HCT116 (cell line): ENCODE results near the gene ADGRB3. TPM values are rescaled to one million over a fixed set of nuclear protein-coding genes. Genes with fewer than 3 reads are reported as not detected.

Experiments used
- ATAC-seq: fragments of 200-7000 bp; cut with Tn5 transposase; 2 replicates; pipeline ENCODE4 v1.9.1; 2020; ENCODE audit warnings: mild to moderate bottlenecking, moderate library complexity
- BruUV-seq: library from RNA; stranded (reverse); fragments of 400-500 nt; replicated peaks from 2 replicates; lab custom pipeline; 2021; lab: Mats Ljungman, UMichigan
- CTCF ChIA-PET: fragments of 300-600 bp; sonication (Branson Sonifier 250); formaldehyde crosslinking; loops from one replicate; lab custom pipeline; 2021; ENCODE audit warnings: antibody characterized with exemption; lab: Charles Lee
- POLR2A ChIA-PET: fragments of 300-600, 350-600 bp; sonication (Branson Sonifier 250); formaldehyde crosslinking; loops from one replicate; lab custom pipeline; 2021; ENCODE audit warnings: antibody characterized with exemption; lab: Charles Lee
- RAD21 ChIA-PET, 2 experiments: fragments of 300-600 bp; sonication (Branson Sonifier 250); formaldehyde crosslinking; loops; one replicate each; lab custom pipeline; 2023; ENCODE audit warnings: low total read pairs in 2 of 2; ENCODE audit not compliant: uncharacterized antibody in 2 of 2, unreplicated experiment in 2 of 2, low non-redundant PET in 1 of 2; lab: Charles Lee
- DNase-seq: peaks from one replicate; pipeline ENCODE4 v3.0.0-alpha.2; 2010; ENCODE audit warnings: low read depth, low spot score
- H2AFZ ChIP-seq: fragments of 200-600 bp; shearing (Covaris generic), sonication (generic); 2 replicates; pipeline ENCODE4 v1.6.1; 2017; ENCODE audit warnings: low read depth, mixed run types, mixed read lengths, antibody characterized with exemption, low read length; ENCODE audit not compliant: poor library complexity, severe bottlenecking
- H3K27ac ChIP-seq: 2 replicates; pipeline ENCODE4 v1.5.1; 2012; ENCODE audit warnings: low read depth, low read length
- H3K27me3 ChIP-seq: fragments of 200-600 bp; sonication (generic); 2 replicates; pipeline ENCODE4 v1.6.1; 2016; ENCODE audit warnings: mixed run types, low read length, mixed read lengths; ENCODE audit not compliant: insufficient read depth
- H3K36me3 ChIP-seq, 2 experiments: fragments of 200-500 bp in 1 of 2; fragments of 200-600 bp in 1 of 2; sonication (Bioruptor generic) in 1 of 2; sonication (generic) in 1 of 2; 2 replicates each; pipeline versions ENCODE4 v1.5.1 to v1.6.1; 2014 to 2016; ENCODE audit warnings: low read length in 2 of 2, inconsistent platforms in 1 of 2, mixed read lengths in 1 of 2, mixed run types in 1 of 2; ENCODE audit not compliant: insufficient read depth in 2 of 2, control insufficient read depth in 1 of 2
- H3K4me1 ChIP-seq, 2 experiments: fragments of 200-600 bp in 1 of 2; sonication (generic) in 1 of 2; 2 replicates each; pipeline versions ENCODE4 v1.5.1 to v1.6.1; 2012 to 2017; ENCODE audit warnings: low read length in 2 of 2, inconsistent platforms in 1 of 2, mild to moderate bottlenecking in 1 of 2, mixed read lengths in 1 of 2, mixed run types in 1 of 2, moderate library complexity in 1 of 2; ENCODE audit not compliant: insufficient read depth in 2 of 2, control insufficient read depth in 1 of 2
- H3K4me2 ChIP-seq: fragments of 200-600 bp; sonication (generic); 2 replicates; pipeline ENCODE4 v1.6.1; 2017; ENCODE audit warnings: mixed run types, low read length, mixed read lengths
- H3K4me3 ChIP-seq, 2 experiments: fragments of 200-600 bp in 1 of 2; sonication (generic) in 1 of 2; replicated peaks in 1 of 2; 2 replicates each; pipeline ENCODE4 v1.5.1; 2011 to 2016; ENCODE audit warnings: low read length in 2 of 2, control low read depth in 1 of 2, low read depth in 1 of 2, mild to moderate bottlenecking in 1 of 2, mixed read lengths in 1 of 2, mixed run types in 1 of 2
- H3K79me2 ChIP-seq: fragments of 200-600 bp; sonication (generic); 2 replicates; pipeline ENCODE4 v1.6.1; 2017; ENCODE audit warnings: mild to moderate bottlenecking, mixed run types, low read length, moderate library complexity, mixed read lengths; ENCODE audit not compliant: insufficient read depth
- H3K9ac ChIP-seq: fragments of 200-600 bp; sonication (generic); 2 replicates; pipeline ENCODE4 v1.6.1; 2016; ENCODE audit warnings: low read length, mixed read lengths
- H3K9me2 ChIP-seq: fragments of 200-600 bp; sonication (generic), shearing (Covaris generic); 2 replicates; pipeline ENCODE4 v1.6.1; 2017; ENCODE audit warnings: mixed run types, mild to moderate bottlenecking, moderate library complexity; ENCODE audit not compliant: insufficient read depth
- H3K9me3 ChIP-seq, 2 experiments: fragments of 200-500 bp in 1 of 2; fragments of 200-600 bp in 1 of 2; sonication (Bioruptor generic) in 1 of 2; sonication (generic) in 1 of 2; 2 replicates each; pipeline ENCODE4 v1.6.1; 2014 to 2017; ENCODE audit warnings: low read length in 2 of 2, mixed read lengths in 2 of 2, inconsistent platforms in 1 of 2, low read depth in 1 of 2, mild to moderate bottlenecking in 1 of 2, mixed run types in 1 of 2, moderate library complexity in 1 of 2; ENCODE audit not compliant: control insufficient read depth in 1 of 2, insufficient read depth in 1 of 2
- H4K20me1 ChIP-seq: fragments of 200-600 bp; sonication (generic), shearing (Covaris generic); 2 replicates; pipeline ENCODE4 v1.6.1; 2017; ENCODE audit warnings: mixed run types, mild to moderate bottlenecking, moderate library complexity; ENCODE audit not compliant: insufficient read depth
- CBX3 ChIP-seq: IDR thresholded peaks from 2 replicates; pipeline ENCODE4 v1.6.1; 2012; ENCODE audit warnings: low read depth
- CEBPB ChIP-seq: IDR thresholded peaks from 2 replicates; pipeline ENCODE4 v1.6.1; 2012; ENCODE audit warnings: low read depth
- EGR1 ChIP-seq: IDR thresholded peaks from 2 replicates; pipeline ENCODE4 v1.6.1; 2012; ENCODE audit warnings: low read depth
- EZH2phosphoT487 ChIP-seq: fragments of 200-600 bp; IDR thresholded peaks from 2 replicates; pipeline ENCODE4 v1.6.1; 2018; ENCODE audit warnings: antibody characterized with exemption, borderline replicate concordance
- FOSL1 ChIP-seq: IDR thresholded peaks from 2 replicates; pipeline ENCODE4 v1.6.1; 2012; ENCODE audit warnings: low read depth
- JUND ChIP-seq: IDR thresholded peaks from 2 replicates; pipeline ENCODE4 v1.6.1; 2012
- RAD21 ChIP-seq: IDR thresholded peaks from 2 replicates; pipeline ENCODE4 v1.6.1; 2012; ENCODE audit warnings: low read depth, mild to moderate bottlenecking
- SIN3A ChIP-seq: IDR thresholded peaks from 2 replicates; pipeline ENCODE4 v1.6.1; 2012; ENCODE audit warnings: low read depth
- SP1 ChIP-seq: IDR thresholded peaks from 2 replicates; pipeline ENCODE4 v1.6.1; 2012; ENCODE audit warnings: low read depth
- ZNF274 ChIP-seq: fragments of 200-500 bp; sonication (Bioruptor generic); IDR thresholded peaks from 2 replicates; pipeline ENCODE4 v1.6.1; 2014; ENCODE audit warnings: mild to moderate bottlenecking, low read depth, low read length, inconsistent platforms
- intact Hi-C: fragments of 100-400 bp; cut with micrococcal nuclease; formaldehyde crosslinking; loops from 2 replicates; pipeline ENCODE4 v1.10.0; 2022
- total RNA-seq: library from RNA; stranded (reverse); gene quantifications from one replicate; pipeline ENCODE4 v1.2.1, GENCODE V29; 2021; ENCODE audit not compliant: unreplicated experiment
- TF ChIP-seq, protein P1 (sequence below): IDR thresholded peaks from 2 replicates; pipeline ENCODE4 v1.6.1; 2011; ENCODE audit warnings: mild to moderate bottlenecking, low read length, moderate library complexity; ENCODE audit not compliant: insufficient replicate concordance; ENCODE audit errors: extremely low read depth
- TF ChIP-seq, protein P2 (sequence below): IDR thresholded peaks from 2 replicates; pipeline ENCODE4 v1.6.1; 2012
- TF ChIP-seq, protein P3 (sequence below): IDR thresholded peaks from 2 replicates; pipeline ENCODE4 v1.6.1; 2012; ENCODE audit warnings: low read depth
- TF ChIP-seq, protein P4 (sequence below), 3 experiments: fragments of 200-600 bp in 1 of 3; sonication (generic) in 1 of 3; IDR thresholded peaks in 2 of 3; conservative IDR thresholded peaks in 1 of 3; 2 replicates each; pipeline ENCODE4 v1.5.1; 2012 to 2017; ENCODE audit warnings: low read depth in 2 of 3, low read length in 2 of 3, antibody characterized with exemption in 1 of 3, borderline replicate concordance in 1 of 3, control low read depth in 1 of 3, mild to moderate bottlenecking in 1 of 3, mixed read lengths in 1 of 3, mixed run types in 1 of 3, moderate library complexity in 1 of 3; ENCODE audit not compliant: insufficient read depth in 1 of 3

The ADGRB3 gene
- total RNA-seq, 1 experiment from 2014 or later = not detected

DNA sequence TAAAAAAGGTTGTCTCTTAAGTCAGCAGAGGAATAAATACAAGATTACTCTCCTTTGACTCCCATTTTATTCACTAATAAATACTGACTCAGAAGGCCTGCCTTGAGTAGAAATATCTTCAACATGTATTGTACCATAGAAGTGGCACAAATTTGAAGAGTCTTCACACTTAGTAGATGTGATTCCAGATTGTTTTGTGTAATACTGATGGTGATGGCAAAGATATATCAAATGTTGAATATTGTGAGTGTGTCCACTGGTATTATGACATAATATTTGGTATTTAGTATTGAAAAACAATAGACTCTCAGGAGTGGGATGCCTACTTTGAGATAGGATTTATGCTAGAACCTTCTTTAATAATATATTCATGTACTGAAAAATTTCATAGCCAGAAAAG, 7.0 kb downstream of the ADGRB3 start:
- TF ChIP-seq ZNF274 = no peak
- TF ChIP-seq, protein P1, sequence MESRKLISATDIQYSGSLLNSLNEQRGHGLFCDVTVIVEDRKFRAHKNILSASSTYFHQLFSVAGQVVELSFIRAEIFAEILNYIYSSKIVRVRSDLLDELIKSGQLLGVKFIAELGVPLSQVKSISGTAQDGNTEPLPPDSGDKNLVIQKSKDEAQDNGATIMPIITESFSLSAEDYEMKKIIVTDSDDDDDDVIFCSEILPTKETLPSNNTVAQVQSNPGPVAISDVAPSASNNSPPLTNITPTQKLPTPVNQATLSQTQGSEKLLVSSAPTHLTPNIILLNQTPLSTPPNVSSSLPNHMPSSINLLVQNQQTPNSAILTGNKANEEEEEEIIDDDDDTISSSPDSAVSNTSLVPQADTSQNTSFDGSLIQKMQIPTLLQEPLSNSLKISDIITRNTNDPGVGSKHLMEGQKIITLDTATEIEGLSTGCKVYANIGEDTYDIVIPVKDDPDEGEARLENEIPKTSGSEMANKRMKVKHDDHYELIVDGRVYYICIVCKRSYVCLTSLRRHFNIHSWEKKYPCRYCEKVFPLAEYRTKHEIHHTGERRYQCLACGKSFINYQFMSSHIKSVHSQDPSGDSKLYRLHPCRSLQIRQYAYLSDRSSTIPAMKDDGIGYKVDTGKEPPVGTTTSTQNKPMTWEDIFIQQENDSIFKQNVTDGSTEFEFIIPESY = no peak
- Histone ChIP-seq H3K4me2 (no peak overlapping the region), H3K9ac (no peak overlapping the region), H3K4me1 (no peaks in the 10 kb centered on the region), H2AFZ (no peak overlapping the region), H3K27me3 (no peaks in the 10 kb centered on the region), H4K20me1 (no peaks in the 10 kb centered on the region), H3K79me2 (no peaks in the 10 kb centered on the region), H3K9me3 (peaks cover 6 to 17% of the 10 kb centered on the region in 2 experiments; a peak in 1 of 4 replicates), H3K27ac (no peak overlapping the region), H3K9me2 (no peaks in the 10 kb centered on the region), H3K36me3 (no peaks in the 10 kb centered on the region), H3K4me3 (no peak overlapping the region)
- ChIA-PET CTCF (no interaction called here), POLR2A (no interaction called here), RAD21 (no interaction called here)
- intact Hi-C loops = no loop called here
- DNase-seq (no peak), ATAC-seq (no peak)
- no TSS peak for BruUV-seq

DNA sequence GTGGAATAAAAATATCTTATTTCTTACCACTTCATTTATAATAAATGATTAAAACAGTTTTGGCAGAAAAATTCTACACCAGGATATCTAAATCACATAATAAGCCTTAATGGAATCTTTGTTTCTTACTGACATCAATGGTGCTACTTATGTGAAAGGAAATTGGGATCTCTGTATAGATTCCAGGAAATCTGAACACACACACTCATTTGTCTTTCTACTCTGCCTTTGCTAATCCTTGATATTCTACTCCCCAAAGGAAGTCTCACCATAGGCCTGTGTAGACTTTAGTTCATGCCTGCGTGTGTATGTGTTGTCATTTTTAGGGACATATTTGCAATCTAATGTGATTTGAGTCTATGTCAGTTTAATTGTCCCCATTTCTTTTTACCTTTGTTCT, 7.9 kb downstream of the ADGRB3 start:
- no peak overlapping the region for H3K4me3 ChIP-seq
- no peaks in the 10 kb centered on the region for H3K9me2 ChIP-seq
- RAD21 ChIA-PET = no interaction called here
- no peak overlapping the region for H2AFZ ChIP-seq
- H3K27ac ChIP-seq = no peak overlapping the region
- no peaks in the 10 kb centered on the region for H3K36me3 ChIP-seq
- ATAC-seq (no peak), DNase-seq (no peak)
- intact Hi-C loops = no loop called here
- POLR2A ChIA-PET = no interaction called here
- H4K20me1 ChIP-seq = no peaks in the 10 kb centered on the region
- BruUV-seq = no TSS peak
- H3K4me2 ChIP-seq = no peak overlapping the region
- no peak overlapping the region for H3K9ac ChIP-seq
- no peaks in the 10 kb centered on the region for H3K79me2 ChIP-seq
- peaks cover 6 to 17% of the 10 kb centered on the region in 2 experiments; a peak in 1 of 4 replicates for H3K9me3 ChIP-seq
- CTCF ChIA-PET = no interaction called here
- H3K4me1 ChIP-seq = no peaks in the 10 kb centered on the region
- no peaks in the 10 kb centered on the region for H3K27me3 ChIP-seq
- no peak for TF ChIP-seq SP1
- no peak for TF ChIP-seq ZNF274
- TF ChIP-seq CEBPB = no peak
- TF ChIP-seq EGR1 = no peak
- TF ChIP-seq EZH2phosphoT487 = no peak
- TF ChIP-seq CBX3 = no peak
- TF ChIP-seq, protein P2, sequence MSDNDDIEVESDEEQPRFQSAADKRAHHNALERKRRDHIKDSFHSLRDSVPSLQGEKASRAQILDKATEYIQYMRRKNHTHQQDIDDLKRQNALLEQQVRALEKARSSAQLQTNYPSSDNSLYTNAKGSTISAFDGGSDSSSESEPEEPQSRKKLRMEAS = no peak
- TF ChIP-seq JUND = no peak
- TF ChIP-seq, protein P3, sequence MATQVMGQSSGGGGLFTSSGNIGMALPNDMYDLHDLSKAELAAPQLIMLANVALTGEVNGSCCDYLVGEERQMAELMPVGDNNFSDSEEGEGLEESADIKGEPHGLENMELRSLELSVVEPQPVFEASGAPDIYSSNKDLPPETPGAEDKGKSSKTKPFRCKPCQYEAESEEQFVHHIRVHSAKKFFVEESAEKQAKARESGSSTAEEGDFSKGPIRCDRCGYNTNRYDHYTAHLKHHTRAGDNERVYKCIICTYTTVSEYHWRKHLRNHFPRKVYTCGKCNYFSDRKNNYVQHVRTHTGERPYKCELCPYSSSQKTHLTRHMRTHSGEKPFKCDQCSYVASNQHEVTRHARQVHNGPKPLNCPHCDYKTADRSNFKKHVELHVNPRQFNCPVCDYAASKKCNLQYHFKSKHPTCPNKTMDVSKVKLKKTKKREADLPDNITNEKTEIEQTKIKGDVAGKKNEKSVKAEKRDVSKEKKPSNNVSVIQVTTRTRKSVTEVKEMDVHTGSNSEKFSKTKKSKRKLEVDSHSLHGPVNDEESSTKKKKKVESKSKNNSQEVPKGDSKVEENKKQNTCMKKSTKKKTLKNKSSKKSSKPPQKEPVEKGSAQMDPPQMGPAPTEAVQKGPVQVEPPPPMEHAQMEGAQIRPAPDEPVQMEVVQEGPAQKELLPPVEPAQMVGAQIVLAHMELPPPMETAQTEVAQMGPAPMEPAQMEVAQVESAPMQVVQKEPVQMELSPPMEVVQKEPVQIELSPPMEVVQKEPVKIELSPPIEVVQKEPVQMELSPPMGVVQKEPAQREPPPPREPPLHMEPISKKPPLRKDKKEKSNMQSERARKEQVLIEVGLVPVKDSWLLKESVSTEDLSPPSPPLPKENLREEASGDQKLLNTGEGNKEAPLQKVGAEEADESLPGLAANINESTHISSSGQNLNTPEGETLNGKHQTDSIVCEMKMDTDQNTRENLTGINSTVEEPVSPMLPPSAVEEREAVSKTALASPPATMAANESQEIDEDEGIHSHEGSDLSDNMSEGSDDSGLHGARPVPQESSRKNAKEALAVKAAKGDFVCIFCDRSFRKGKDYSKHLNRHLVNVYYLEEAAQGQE = no peak
- TF ChIP-seq FOSL1 = no peak
- TF ChIP-seq, protein P4, sequence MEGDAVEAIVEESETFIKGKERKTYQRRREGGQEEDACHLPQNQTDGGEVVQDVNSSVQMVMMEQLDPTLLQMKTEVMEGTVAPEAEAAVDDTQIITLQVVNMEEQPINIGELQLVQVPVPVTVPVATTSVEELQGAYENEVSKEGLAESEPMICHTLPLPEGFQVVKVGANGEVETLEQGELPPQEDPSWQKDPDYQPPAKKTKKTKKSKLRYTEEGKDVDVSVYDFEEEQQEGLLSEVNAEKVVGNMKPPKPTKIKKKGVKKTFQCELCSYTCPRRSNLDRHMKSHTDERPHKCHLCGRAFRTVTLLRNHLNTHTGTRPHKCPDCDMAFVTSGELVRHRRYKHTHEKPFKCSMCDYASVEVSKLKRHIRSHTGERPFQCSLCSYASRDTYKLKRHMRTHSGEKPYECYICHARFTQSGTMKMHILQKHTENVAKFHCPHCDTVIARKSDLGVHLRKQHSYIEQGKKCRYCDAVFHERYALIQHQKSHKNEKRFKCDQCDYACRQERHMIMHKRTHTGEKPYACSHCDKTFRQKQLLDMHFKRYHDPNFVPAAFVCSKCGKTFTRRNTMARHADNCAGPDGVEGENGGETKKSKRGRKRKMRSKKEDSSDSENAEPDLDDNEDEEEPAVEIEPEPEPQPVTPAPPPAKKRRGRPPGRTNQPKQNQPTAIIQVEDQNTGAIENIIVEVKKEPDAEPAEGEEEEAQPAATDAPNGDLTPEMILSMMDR (IDR thresholded peaks at IDR 0.05 in 2 of 3, conservative IDR thresholded peaks at IDR 0.05 in 1 of 3; ENCODE audit: borderline replicate concordance in 1 of 3, insufficient read depth in 1 of 3, low read depth in 2 of 3, low read length in 2 of 3) = no peak
- no peak for TF ChIP-seq RAD21
- no peak for TF ChIP-seq SIN3A
